Activated naive CD8-positive, alpha-beta T cell (primary cell): ENCODE data around the gene CRY2.
"Not testable (repeated sequence)": the region's sequence is repeated elsewhere in the genome, so short reads cannot be mapped to it uniquely, and the experiment has no call there.

Experiments used
- H3K27ac Mint-ChIP-seq: one replicate; pipeline ENCODE4 v1.8.0; 2021; ENCODE audit warnings: mixed read lengths
- H3K27me3 Mint-ChIP-seq: one replicate; pipeline ENCODE4 v1.8.0; 2021; ENCODE audit warnings: mixed read lengths
- H3K36me3 Mint-ChIP-seq: one replicate; pipeline ENCODE4 v1.8.0; 2021; ENCODE audit warnings: mixed read lengths
- H3K4me1 Mint-ChIP-seq: one replicate; pipeline ENCODE4 v1.8.0; 2021; ENCODE audit warnings: low read depth, mixed read lengths
- H3K4me3 Mint-ChIP-seq: one replicate; pipeline ENCODE4 v1.8.0; 2021; ENCODE audit warnings: mild to moderate bottlenecking, mixed read lengths
- H3K9me3 Mint-ChIP-seq: one replicate; pipeline ENCODE4 v1.8.0; 2021; ENCODE audit warnings: low read depth, mixed read lengths

CRY2 gene

DNA sequence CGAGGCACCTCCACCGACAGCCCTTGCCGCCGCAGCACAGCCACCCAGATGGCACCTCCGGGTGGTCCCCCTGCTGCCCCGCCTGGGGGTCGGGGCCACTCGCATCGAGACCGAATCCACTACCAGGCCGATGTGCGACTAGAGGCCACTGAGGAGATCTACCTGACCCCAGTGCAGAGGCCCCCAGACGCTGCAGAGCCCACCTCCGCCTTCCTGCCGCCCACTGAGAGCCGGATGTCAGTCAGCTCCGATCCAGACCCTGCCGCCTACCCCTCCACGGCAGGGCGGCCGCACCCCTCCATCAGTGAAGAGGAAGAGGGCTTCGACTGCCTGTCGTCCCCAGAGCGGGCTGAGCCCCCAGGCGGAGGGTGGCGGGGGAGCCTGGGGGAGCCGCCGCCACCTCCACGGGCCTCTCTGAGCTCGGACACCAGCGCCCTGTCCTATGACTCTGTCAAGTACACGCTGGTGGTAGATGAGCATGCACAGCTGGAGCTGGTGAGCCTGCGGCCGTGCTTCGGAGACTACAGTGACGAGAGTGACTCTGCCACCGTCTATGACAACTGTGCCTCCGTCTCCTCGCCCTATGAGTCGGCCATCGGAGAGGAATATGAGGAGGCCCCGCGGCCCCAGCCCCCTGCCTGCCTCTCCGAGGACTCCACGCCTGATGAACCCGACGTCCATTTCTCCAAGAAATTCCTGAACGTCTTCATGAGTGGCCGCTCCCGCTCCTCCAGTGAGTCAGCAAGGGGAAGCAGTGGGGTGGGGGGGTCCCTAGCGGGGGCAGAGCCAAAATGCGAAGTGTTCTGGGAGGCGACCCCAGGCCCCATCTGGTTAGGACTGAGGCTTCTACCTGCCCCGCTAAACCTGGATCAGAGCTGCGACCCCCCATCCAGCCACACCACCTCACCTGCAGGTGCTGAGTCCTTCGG is 55.4 kb downstream of the CRY2 start:
- Mint-ChIP-seq H3K27ac (no peak overlapping the region), H3K36me3 (no peaks in the 10 kb centered on the region), H3K4me3 (no peak overlapping the region), H3K4me1 (peaks cover 8% of the 10 kb centered on the region), H3K9me3 (no peaks in the 10 kb centered on the region), H3K27me3 (peaks cover 6% of the 10 kb centered on the region)

- H3K27ac Mint-ChIP-seq, result no peak overlapping the region
- no peaks in the 10 kb centered on the region for H3K9me3 Mint-ChIP-seq
- peaks cover 6% of the 10 kb centered on the region for H3K4me1 Mint-ChIP-seq
- no peak overlapping the region for H3K4me3 Mint-ChIP-seq
- H3K27me3 Mint-ChIP-seq, result no peaks in the 10 kb centered on the region
- H3K36me3 Mint-ChIP-seq, result no peaks in the 10 kb centered on the region
Measured at GRCh38 chr11:45904309-45904915, 57.1 kb downstream of the CRY2 start.

DNA sequence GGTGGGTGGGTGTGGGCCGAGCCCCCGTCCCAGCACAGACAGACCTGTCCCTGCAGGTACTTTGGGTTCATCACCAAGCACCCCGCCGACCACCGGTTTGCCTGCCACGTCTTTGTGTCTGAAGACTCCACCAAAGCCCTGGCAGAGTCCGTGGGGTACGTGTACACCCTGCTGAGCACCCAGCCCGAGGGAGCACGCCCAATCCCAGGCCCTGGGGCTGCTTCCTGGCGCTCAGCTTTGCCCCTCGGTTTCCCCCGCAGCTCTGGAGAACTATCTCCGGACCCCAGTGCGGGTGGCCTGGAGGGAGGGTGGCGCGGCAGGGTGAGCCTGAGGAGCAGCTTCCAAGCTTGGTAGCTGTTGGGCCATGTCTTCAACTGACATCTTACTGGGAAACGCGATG is 57.8 kb downstream of the CRY2 start:
- no peaks in the 10 kb centered on the region for H3K9me3 Mint-ChIP-seq
- H3K4me3 Mint-ChIP-seq, result no peak overlapping the region

GRCh38 chr11:45905576-45905975 is 58.3 kb downstream of the CRY2 start:
- not testable (repeated sequence) for H3K27me3 Mint-ChIP-seq, H3K9me3 Mint-ChIP-seq, H3K4me1 Mint-ChIP-seq, H3K36me3 Mint-ChIP-seq, H3K4me3 Mint-ChIP-seq, H3K27ac Mint-ChIP-seq

More for the DNA sequence above, 57.8 kb downstream of the CRY2 start:
- Mint-ChIP-seq H3K36me3 (no peaks in the 10 kb centered on the region), H3K27me3 (no peaks in the 10 kb centered on the region), H3K27ac (no peak overlapping the region), H3K4me1 (peaks cover 6% of the 10 kb centered on the region)

DNA sequence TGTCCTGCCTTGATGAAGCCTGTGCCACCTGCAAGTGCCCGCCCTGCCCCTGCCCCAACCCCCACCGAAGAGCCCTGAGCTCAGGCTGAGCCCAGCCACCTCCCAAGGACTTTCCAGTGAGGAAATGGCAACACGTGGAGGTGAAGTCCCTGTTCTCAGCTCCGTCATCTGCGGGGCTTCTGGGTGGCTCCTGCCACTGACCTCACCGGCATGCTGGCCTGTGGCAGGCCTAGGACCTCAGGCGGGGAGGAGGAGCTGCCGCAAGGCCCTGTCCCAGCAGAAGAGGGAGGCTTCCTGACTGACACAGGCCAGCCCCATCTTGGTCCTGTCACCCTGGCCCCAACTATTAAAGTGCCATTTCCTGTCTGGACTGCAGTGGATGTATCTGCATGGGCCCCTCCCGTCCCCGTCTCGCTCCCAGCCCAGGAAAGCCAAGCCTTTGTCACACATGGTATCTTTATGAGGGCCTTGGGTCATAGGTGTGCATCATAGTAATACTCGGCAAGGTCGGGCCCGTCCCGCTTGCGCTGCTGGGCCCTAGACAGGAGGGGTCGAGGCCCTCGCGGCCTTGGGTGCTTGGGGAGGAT is 58.9 kb downstream of the CRY2 start:
- H3K27me3 Mint-ChIP-seq, result no peaks in the 10 kb centered on the region
- peaks cover 6% of the 10 kb centered on the region for H3K4me1 Mint-ChIP-seq
- no peaks in the 10 kb centered on the region for H3K9me3 Mint-ChIP-seq
- no peak overlapping the region for H3K27ac Mint-ChIP-seq
- no peaks in the 10 kb centered on the region for H3K36me3 Mint-ChIP-seq
- H3K4me3 Mint-ChIP-seq, result no peak overlapping the region

GRCh38 chr11:45906965-45907611 is 59.8 kb downstream of the CRY2 start, which contains the start of gene FREY1:
Gene FREY1, minus strand, starts transcription at chr11:45907271. Its CDS starts 26 bp downstream, at chr11:45907245.
- no peak within 1 kb of the TSS for H3K27ac Mint-ChIP-seq
- H3K36me3 Mint-ChIP-seq, result no peaks in the 10 kb centered on the region
- H3K9me3 Mint-ChIP-seq, result no peaks in the 10 kb centered on the region
- H3K4me3 Mint-ChIP-seq, result no peak within 1 kb of the TSS
- H3K27me3 Mint-ChIP-seq, result no peaks in the 10 kb centered on the region
- H3K4me1 Mint-ChIP-seq, result peaks cover 6% of the 10 kb centered on the region

DNA sequence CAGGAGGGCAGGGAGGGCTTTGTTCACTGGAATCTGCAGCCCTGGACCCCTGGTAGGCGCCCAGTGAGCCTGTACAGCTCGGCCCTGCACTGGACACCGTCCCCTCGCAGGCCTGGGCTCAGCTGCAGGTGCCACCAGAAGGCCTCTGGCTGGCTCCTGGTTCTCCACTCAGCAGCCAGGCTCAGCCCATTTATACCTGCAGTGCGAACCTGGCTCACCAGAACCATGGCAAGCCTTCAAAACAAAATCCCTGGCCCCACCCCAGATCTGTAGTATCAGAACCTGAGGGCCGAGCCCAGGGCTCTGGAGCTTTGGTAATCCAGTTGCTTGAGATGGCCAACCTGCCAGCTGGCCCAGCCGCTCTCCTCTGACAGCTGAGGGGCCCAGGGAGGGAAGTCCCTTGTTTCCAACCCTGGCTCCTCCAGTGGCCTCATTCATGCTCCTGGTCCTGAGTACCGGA is 60.7 kb downstream of the CRY2 start:
- no peaks in the 10 kb centered on the region for H3K9me3 Mint-ChIP-seq
- peak overlapping the region; percentile 3 for H3K27ac Mint-ChIP-seq
- peaks cover 6% of the 10 kb centered on the region for H3K4me1 Mint-ChIP-seq
- no peaks in the 10 kb centered on the region for H3K27me3 Mint-ChIP-seq
- H3K36me3 Mint-ChIP-seq, result no peaks in the 10 kb centered on the region
- no peak overlapping the region for H3K4me3 Mint-ChIP-seq

GRCh38 chr11:45909594-45910475 is 62.6 kb downstream of the CRY2 start:
- H3K27ac Mint-ChIP-seq, result no peak overlapping the region
- H3K4me3 Mint-ChIP-seq, result no peak overlapping the region
- H3K9me3 Mint-ChIP-seq, result no peaks in the 10 kb centered on the region
- peaks cover 6% of the 10 kb centered on the region for H3K4me1 Mint-ChIP-seq
- H3K36me3 Mint-ChIP-seq, result no peaks in the 10 kb centered on the region
- no peaks in the 10 kb centered on the region for H3K27me3 Mint-ChIP-seq

GRCh38 chr11:45910623-45911022 is 63.3 kb downstream of the CRY2 start:
- Mint-ChIP-seq H3K27ac (no peak overlapping the region), H3K4me1 (peaks cover 8% of the 10 kb centered on the region), H3K4me3 (no peak overlapping the region), H3K27me3 (no peaks in the 10 kb centered on the region), H3K9me3 (no peaks in the 10 kb centered on the region), H3K36me3 (no peaks in the 10 kb centered on the region)

- no peak overlapping the region for H3K27ac Mint-ChIP-seq
- peaks cover 20% of the 10 kb centered on the region for H3K4me1 Mint-ChIP-seq
- no peaks in the 10 kb centered on the region for H3K9me3 Mint-ChIP-seq
- H3K36me3 Mint-ChIP-seq, result no peaks in the 10 kb centered on the region
- no peaks in the 10 kb centered on the region for H3K27me3 Mint-ChIP-seq
- no peak overlapping the region for H3K4me3 Mint-ChIP-seq
Measured at GRCh38 chr11:45913514-45913913, 66.2 kb downstream of the CRY2 start.

DNA sequence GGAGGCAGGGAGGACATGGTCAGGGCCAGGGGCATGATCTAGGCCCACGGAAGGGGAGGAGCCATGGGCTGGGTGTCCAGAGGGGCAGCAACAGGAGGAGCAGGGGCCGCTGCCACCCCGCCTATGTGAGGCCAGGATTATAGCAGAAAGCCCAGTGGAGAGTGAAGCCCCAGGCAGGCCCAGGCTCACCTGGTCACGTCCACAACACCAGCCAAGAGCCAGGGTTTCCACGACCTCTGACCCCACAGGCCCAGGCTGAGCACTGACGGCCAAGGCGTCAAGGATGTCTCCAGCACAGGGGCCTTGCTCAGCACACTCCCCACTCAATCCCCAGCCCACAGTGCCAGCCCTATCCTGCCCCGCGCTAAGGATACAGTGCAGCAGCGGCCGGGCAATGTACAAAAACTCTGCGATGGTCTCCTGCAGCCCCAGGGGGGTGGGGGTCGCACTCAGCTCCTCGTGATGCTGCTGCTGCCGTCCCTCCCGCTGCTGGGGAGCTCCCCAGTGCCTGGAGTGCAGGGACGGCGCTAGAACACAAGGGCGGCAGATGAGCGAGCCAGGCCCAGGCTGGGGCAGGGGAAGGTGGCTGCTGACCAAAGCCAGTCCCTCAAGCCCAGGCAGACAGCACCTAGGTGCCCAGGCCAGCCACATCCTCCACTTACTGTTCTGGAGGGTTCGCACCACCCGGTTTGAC is 66.8 kb downstream of the CRY2 start:
- Mint-ChIP-seq H3K4me1 (peaks cover 24% of the 10 kb centered on the region), H3K27ac (no peak overlapping the region), H3K36me3 (no peaks in the 10 kb centered on the region), H3K27me3 (no peaks in the 10 kb centered on the region), H3K4me3 (no peak overlapping the region), H3K9me3 (no peaks in the 10 kb centered on the region)

GRCh38 chr11:45915446-45915845 is 68.2 kb downstream of the CRY2 start:
- no peak overlapping the region for H3K27ac Mint-ChIP-seq
- no peaks in the 10 kb centered on the region for H3K36me3 Mint-ChIP-seq
- peaks cover 33% of the 10 kb centered on the region for H3K4me1 Mint-ChIP-seq
- H3K4me3 Mint-ChIP-seq, result peak overlapping the region; percentile 20
- H3K27me3 Mint-ChIP-seq, result no peaks in the 10 kb centered on the region
- no peaks in the 10 kb centered on the region for H3K9me3 Mint-ChIP-seq

- peak overlapping the region; percentile 97 for H3K27ac Mint-ChIP-seq
- peak overlapping the region; percentile 95 for H3K4me3 Mint-ChIP-seq
- H3K36me3 Mint-ChIP-seq, result no peaks in the 10 kb centered on the region
- no peaks in the 10 kb centered on the region for H3K9me3 Mint-ChIP-seq
- no peaks in the 10 kb centered on the region for H3K27me3 Mint-ChIP-seq
- peaks cover 37% of the 10 kb centered on the region for H3K4me1 Mint-ChIP-seq
Measured at GRCh38 chr11:45917286-45917622, 70.0 kb downstream of the CRY2 start.
